Activated T-helper 2 cell treated with anti-CD3 and anti-CD28 coated beads, Interferon-gamma antibody, Interleukin-2, Interleukin-4, amounts not matched to agents 10 μg/mL and 5 μg/mL and 100 μg/mL, durations not matched to agents 14 hours and 24 hours and 36 hours (primary cell): ENCODE results near the gene CCDC117. TPM values are rescaled to one million over a fixed set of nuclear protein-coding genes. Genes with fewer than 3 reads are reported as not detected.
"Not testable (repeated sequence)": the region's sequence is repeated elsewhere in the genome, so short reads cannot be mapped to it uniquely, and the experiment has no call there.

ENCODE experiments used
- DNase-seq: peaks from one replicate; pipeline ENCODE4 v3.0.0; 2021; ENCODE audit warnings: low spot score
- H3K27ac Mint-ChIP-seq: one replicate; pipeline ENCODE4 v1.8.0; 2021; ENCODE audit warnings: mixed read lengths
- H3K27me3 Mint-ChIP-seq: one replicate; pipeline ENCODE4 v1.8.0; 2021; ENCODE audit warnings: low read depth, mixed read lengths
- H3K36me3 Mint-ChIP-seq: one replicate; pipeline ENCODE4 v1.8.0; 2021; ENCODE audit warnings: low read depth, mixed read lengths
- H3K4me1 Mint-ChIP-seq: one replicate; pipeline ENCODE4 v1.8.0; 2021; ENCODE audit warnings: low read depth, mixed read lengths
- H3K4me3 Mint-ChIP-seq: one replicate; pipeline ENCODE4 v1.8.0; 2021; ENCODE audit warnings: low read depth, mild to moderate bottlenecking, moderate library complexity, mixed read lengths
- H3K9me3 Mint-ChIP-seq: one replicate; pipeline ENCODE4 v1.8.0; 2021; ENCODE audit warnings: mixed read lengths
- intact Hi-C: fragments of 100-400 bp; cut with micrococcal nuclease; formaldehyde crosslinking; loops from one replicate; pipeline ENCODE4 v1.15.1; 2023
- total RNA-seq: library from RNA; stranded (reverse); gene quantifications from 2 replicates; pipeline ENCODE4 v1.2.3, GENCODE V29; 2022

The CCDC117 gene
- total RNA-seq, result 33.9 and 38.6 TPM in 2 replicates

DNA sequence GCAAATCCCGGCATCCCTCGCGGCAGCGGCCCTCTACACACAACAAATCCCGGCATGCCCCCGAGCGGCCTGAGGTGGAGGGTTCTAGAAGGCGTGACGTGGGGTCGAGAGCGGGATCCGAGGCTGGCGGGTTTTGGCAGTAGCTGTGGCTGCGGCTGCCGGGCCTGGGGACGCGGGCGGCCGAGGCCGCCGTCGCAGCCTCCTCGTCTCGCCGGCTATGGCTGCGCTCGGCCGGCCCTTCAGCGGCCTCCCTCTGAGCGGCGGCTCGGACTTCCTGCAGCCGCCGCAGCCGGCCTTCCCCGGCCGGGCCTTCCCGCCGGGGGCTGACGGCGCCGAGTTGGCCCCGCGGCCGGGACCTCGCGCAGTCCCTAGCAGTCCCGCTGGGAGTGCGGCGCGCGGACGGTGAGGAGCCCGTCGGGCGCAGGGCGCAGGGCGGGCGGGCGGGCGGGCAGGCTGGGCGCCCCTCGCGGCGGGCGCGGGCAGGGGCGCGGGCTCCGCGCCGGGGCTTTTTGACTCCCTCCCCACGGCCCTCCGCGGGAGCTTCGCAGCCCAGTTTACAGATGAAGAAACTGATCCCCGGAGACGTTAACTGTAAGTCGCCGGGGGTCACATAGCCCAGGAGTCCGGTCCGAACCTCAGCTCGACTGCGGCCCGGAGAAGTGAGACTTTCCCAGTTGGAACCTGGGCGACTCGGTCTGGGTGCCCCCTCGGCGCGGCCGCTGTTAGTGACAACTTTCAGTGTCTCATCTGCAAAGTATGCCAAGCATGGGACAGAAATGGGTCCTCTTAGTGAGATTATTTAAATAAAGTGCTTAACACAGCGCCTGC lies at the start of gene CCDC117:
TSS of gene CCDC117 (plus strand) at position 63 of the 828 bp plus-strand sequence. CDS start at position 218, 155 bp downstream.
- no peaks in the 10 kb centered on the region for H3K27me3 Mint-ChIP-seq
- intact Hi-C loops, result loop anchor here (1.0 to 2.0 kb wide), 5 partner anchors 26 to 136 kb away; partner anchors contain the start of gene HSCB
- no peaks in the 10 kb centered on the region for H3K9me3 Mint-ChIP-seq
- DNase-seq, result peak; percentile 89
- H3K36me3 Mint-ChIP-seq, result peaks cover 34% of the 10 kb centered on the region
- H3K4me1 Mint-ChIP-seq, result peaks cover 19% of the 10 kb centered on the region
- peak within 1 kb of the TSS; percentile 99 for H3K4me3 Mint-ChIP-seq
- H3K27ac Mint-ChIP-seq, result peak within 1 kb of the TSS; percentile 100

DNA sequence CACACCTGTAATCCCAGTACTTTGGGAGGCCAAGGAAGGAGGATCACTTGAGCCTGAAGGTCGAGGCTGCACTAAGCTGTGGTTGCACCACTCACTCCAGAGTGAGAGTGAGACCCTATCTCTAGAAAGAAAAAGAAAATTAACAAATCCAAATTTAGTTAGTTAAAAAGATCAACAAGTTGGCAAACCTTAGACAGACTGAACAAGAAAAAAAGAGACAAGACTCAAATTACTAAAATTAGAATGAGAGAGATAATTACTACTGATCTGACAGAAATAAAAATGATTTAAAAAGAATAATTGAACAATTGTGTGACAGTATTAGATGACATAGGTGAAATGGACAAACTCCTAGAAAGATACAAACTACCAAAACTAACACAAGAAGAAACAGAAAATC lies 44.5 kb upstream of the CCDC117 start:
- intact Hi-C loops, result no loop called here
- Mint-ChIP-seq H3K4me3 (no peak overlapping the region), H3K36me3 (peaks cover 46% of the 10 kb centered on the region), H3K27ac (no peak overlapping the region), H3K4me1 (no peaks in the 10 kb centered on the region), H3K27me3 (no peaks in the 10 kb centered on the region), H3K9me3 (no peaks in the 10 kb centered on the region)
- DNase-seq, result no peak

DNA sequence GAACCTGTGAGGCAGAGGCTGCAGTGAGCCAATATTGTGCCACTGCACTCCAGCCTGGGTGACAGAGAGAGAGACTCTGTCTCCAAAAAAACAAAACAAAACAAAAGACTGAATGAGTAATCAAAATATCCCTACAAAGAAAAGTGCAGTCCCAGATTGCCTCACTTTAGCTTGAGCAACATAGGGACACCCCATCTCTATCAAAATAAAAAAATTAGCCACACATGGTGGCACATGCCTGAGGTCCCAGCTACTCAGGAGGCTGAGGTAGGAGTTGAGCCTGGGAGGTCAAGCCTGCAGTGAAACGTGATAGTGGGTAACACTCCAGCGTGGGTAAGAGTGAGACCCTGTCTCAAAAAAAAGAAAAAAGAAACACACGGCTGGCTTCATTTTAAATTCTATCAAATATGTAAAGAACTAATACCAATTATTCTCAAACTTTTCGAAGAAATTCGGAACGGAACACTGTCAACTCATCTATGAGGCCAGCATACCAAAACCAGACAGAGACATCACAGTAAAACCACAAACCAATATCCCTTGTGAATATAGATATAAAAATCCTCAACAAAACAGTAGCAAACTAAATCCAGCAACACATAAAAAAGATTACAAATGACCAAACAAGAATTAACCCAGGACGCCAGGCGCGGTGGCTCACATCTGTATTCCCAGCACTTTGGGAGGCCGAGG lies 43.7 kb upstream of the CCDC117 start:
- Mint-ChIP-seq H3K4me3 (no peak overlapping the region), H3K27me3 (no peaks in the 10 kb centered on the region), H3K27ac (no peak overlapping the region), H3K36me3 (peaks cover 45% of the 10 kb centered on the region), H3K4me1 (no peaks in the 10 kb centered on the region), H3K9me3 (no peaks in the 10 kb centered on the region)
- no peak for DNase-seq
- intact Hi-C loops, result no loop called here

- no peak for DNase-seq
- intact Hi-C loops, result no loop called here
- no peak overlapping the region for H3K27ac Mint-ChIP-seq
- H3K4me3 Mint-ChIP-seq, result no peak overlapping the region
- no peaks in the 10 kb centered on the region for H3K4me1 Mint-ChIP-seq
- no peaks in the 10 kb centered on the region for H3K27me3 Mint-ChIP-seq
- no peaks in the 10 kb centered on the region for H3K9me3 Mint-ChIP-seq
- peaks cover 42% of the 10 kb centered on the region for H3K36me3 Mint-ChIP-seq
Measured at GRCh38 chr22:28730179-28730578, 42.3 kb upstream of the CCDC117 start.

GRCh38 chr22:28734393-28734792 lies 38.1 kb upstream of the CCDC117 start:
- no peak for DNase-seq
- peaks cover 39% of the 10 kb centered on the region for H3K36me3 Mint-ChIP-seq
- H3K4me3 Mint-ChIP-seq, result no peak overlapping the region
- H3K27me3 Mint-ChIP-seq, result no peaks in the 10 kb centered on the region
- H3K27ac Mint-ChIP-seq, result no peak overlapping the region
- no peaks in the 10 kb centered on the region for H3K9me3 Mint-ChIP-seq
- peaks cover 8% of the 10 kb centered on the region for H3K4me1 Mint-ChIP-seq
- intact Hi-C loops, result no loop called here

- peaks cover 38% of the 10 kb centered on the region for H3K36me3 Mint-ChIP-seq
- peaks cover 20% of the 10 kb centered on the region for H3K4me1 Mint-ChIP-seq
- no peak overlapping the region for H3K4me3 Mint-ChIP-seq
- H3K9me3 Mint-ChIP-seq, result no peaks in the 10 kb centered on the region
- no peak overlapping the region for H3K27ac Mint-ChIP-seq
- intact Hi-C loops, result no loop called here
- H3K27me3 Mint-ChIP-seq, result no peaks in the 10 kb centered on the region
- no peak for DNase-seq
Measured at GRCh38 chr22:28736301-28737155, 36.0 kb upstream of the CCDC117 start.

DNA sequence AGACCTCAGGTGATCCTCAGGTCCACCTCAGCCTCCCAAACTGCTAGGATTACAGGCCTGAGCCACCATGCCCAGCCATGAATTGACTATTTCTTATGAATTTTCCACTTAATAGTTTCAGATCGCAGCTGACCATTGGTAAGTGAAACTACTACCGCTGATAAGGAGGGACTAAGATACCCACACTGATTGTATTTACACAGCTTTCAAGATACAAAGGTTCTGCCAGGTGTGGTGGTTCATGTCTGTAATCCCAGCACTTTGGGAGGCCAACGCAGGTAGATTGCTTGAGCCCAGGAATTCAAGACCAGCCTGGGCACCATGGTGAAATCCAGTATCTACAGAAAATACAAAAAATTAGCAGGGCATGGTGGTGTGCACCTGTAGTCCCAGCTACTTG lies 34.8 kb upstream of the CCDC117 start:
- intact Hi-C loops, result no loop called here
- H3K4me3 Mint-ChIP-seq, result no peak overlapping the region
- peaks cover 24% of the 10 kb centered on the region for H3K4me1 Mint-ChIP-seq
- H3K27ac Mint-ChIP-seq, result no peak overlapping the region
- peaks cover 41% of the 10 kb centered on the region for H3K36me3 Mint-ChIP-seq
- DNase-seq, result no peak
- no peaks in the 10 kb centered on the region for H3K9me3 Mint-ChIP-seq
- no peaks in the 10 kb centered on the region for H3K27me3 Mint-ChIP-seq

- H3K27ac Mint-ChIP-seq, DNase-seq, H3K27me3 Mint-ChIP-seq, intact Hi-C loops, H3K4me3 Mint-ChIP-seq, H3K9me3 Mint-ChIP-seq: not testable (repeated sequence)
- peaks cover 41% of the 10 kb centered on the region for H3K36me3 Mint-ChIP-seq
- peaks cover 35% of the 10 kb centered on the region for H3K4me1 Mint-ChIP-seq
Measured at GRCh38 chr22:28738876-28739275, 33.6 kb upstream of the CCDC117 start.

- peaks cover 36% of the 10 kb centered on the region for H3K4me1 Mint-ChIP-seq
- DNase-seq, result no peak
- H3K4me3 Mint-ChIP-seq, result peak overlapping the region; percentile 87
- intact Hi-C loops, result loop anchor here (1.0 to 5.0 kb wide), 3 partner anchors 58 to 166 kb away; partner anchors contain the start of gene ZNRF3
- peak overlapping the region; percentile 83 for H3K27ac Mint-ChIP-seq
- H3K9me3 Mint-ChIP-seq, result no peaks in the 10 kb centered on the region
- peaks cover 48% of the 10 kb centered on the region for H3K36me3 Mint-ChIP-seq
- no peaks in the 10 kb centered on the region for H3K27me3 Mint-ChIP-seq
Measured at GRCh38 chr22:28741200-28741784, 31.2 kb upstream of the CCDC117 start.

DNA sequence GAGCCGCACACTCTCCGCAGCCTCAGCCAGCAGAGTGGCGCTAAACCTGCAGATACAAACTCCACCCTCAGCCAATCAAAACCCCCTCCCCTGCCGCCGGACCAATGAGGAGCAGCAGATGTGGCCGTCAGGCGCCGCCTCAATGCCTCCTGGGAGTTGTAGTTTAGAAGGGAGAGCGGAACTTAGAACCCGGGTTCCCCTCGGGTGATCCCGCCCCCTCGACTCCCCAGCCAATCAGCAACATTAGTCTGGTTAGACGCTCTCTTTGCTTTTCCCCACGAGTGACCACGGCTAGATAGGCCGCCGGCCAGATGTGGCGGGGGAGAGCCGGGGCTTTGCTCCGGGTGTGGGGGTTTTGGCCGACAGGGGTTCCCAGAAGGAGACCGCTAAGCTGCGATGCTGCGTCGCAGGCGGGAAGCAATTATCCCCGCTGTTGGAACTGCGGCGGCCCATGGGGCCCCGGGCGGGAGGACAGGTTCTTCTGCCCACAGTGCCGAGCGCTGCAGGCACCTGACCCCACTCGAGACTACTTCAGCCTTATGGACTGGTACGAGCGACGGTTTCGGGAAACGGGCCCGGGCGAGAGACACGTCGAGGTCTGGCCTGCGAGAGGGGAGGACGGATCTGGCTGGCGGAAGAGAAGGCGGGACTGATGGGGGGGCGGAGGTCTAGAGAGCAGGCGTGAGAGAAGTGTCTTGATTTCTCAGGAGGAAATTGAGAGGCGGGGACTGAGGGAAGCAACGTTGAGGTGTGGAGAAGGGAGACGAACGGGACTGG lies 30.5 kb upstream of the CCDC117 start, which contains the start of the genes CHEK2 and HSCB:
TSS of gene CHEK2 (minus strand) at position 36 of the 777 bp plus-strand sequence. CDS start 7,099 bp downstream, outside the sequence.
TSS of gene HSCB (plus strand) at position 255 of the 777 bp plus-strand sequence. CDS start at position 312, 57 bp downstream.
- Mint-ChIP-seq H3K4me1 (peaks cover 36% of the 10 kb centered on the region), H3K4me3 (peak within 1 kb of the TSS; percentile 87), H3K9me3 (no peaks in the 10 kb centered on the region), H3K27me3 (no peaks in the 10 kb centered on the region), H3K27ac (peak within 1 kb of the TSS; percentile 83), H3K36me3 (peaks cover 50% of the 10 kb centered on the region)
- intact Hi-C loops, result loop anchor here (1.0 to 5.0 kb wide), 5 partner anchors 30 to 165 kb away; partner anchors contain the start of genes CCDC117 and ZNRF3
- peak; percentile 97 for DNase-seq

DNA sequence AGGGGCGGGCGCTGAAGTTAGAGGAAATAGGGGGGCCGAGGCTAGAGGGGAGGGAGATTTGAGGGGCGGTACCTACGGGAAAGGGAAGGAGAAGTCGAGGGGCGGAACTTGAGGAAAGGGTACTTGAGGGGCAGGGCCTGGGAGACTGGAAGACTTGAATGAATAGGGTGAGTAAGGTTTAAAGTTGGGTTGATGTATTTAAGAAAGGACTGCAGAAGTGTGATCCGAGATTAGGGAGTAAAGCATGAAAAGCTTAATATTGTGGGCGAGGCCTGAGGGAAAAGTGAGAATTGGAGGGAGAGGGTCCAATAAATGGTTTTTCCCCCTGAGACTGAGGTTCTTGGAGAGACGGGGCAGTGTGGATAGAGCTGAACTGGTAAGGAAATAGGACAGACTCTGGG lies 29.9 kb upstream of the CCDC117 start:
- no peak for DNase-seq
- Mint-ChIP-seq H3K27ac (peak overlapping the region; percentile 83), H3K36me3 (peaks cover 48% of the 10 kb centered on the region), H3K27me3 (no peaks in the 10 kb centered on the region), H3K9me3 (no peaks in the 10 kb centered on the region), H3K4me3 (peak overlapping the region; percentile 87), H3K4me1 (peaks cover 36% of the 10 kb centered on the region)
- intact Hi-C loops, result loop anchor here (1.0 to 5.0 kb wide), 4 partner anchors 30 to 165 kb away; partner anchors contain the start of genes CCDC117 and ZNRF3
